Sigmoid colon (tissue), 7 donors: ENCODE measurements around the gene LAS1L. TPM values are rescaled to one million over a fixed set of nuclear protein-coding genes. Genes with fewer than 3 reads are reported as not detected.

Experiments
- DNase-seq: peaks from one replicate; pipeline ENCODE4 v3.0.0-alpha.2; 2019
- H3K27ac ChIP-seq, 4 donors: fragments of 200-600 bp; sonication (generic); one replicate each; pipeline ENCODE4 v1.5.1; 2016 to 2019; ENCODE audit warnings: mild to moderate bottlenecking in 1 of 4
- H3K27me3 ChIP-seq, 3 donors: fragments of 200-600 bp; sonication (generic); one replicate each; pipeline ENCODE4 v1.5.1; 2019; ENCODE audit warnings: mild to moderate bottlenecking in 1 of 3
- H3K36me3 ChIP-seq, 4 donors: fragments of 200-600 bp; sonication (generic); one replicate each; pipeline ENCODE4 v1.5.1; 2016 to 2019
- H3K4me1 ChIP-seq, 4 donors: fragments of 200-600 bp; sonication (generic); one replicate each; pipeline ENCODE4 v1.5.1; 2017 to 2019
- H3K4me3 ChIP-seq, 4 donors: fragments of 200-600 bp; sonication (generic); one replicate each; pipeline ENCODE4 v1.5.1; 2017 to 2019; ENCODE audit warnings: mild to moderate bottlenecking in 2 of 4, moderate library complexity in 1 of 4
- H3K9me3 ChIP-seq, 4 donors: fragments of 200-600 bp in 3 of 4; sonication (generic) in 3 of 4; one replicate each; pipeline versions ENCODE4 v1.5.1 to v1.6.1; 2013 to 2019
- EP300 ChIP-seq, 4 donors: sonication (generic); formaldehyde crosslinking; IDR thresholded peaks; one replicate each; pipeline ENCODE4 v1.6.1; 2017; ENCODE audit warnings: antibody characterized with exemption in 4 of 4
- POLR2A ChIP-seq, 2 donors: fragments of 450-650 bp; IDR thresholded peaks; one replicate each; pipeline ENCODE4 v1.6.1; 2016; ENCODE audit warnings: antibody characterized with exemption in 2 of 2, mild to moderate bottlenecking in 2 of 2, moderate library complexity in 2 of 2
- POLR2AphosphoS5 ChIP-seq, 4 donors: sonication (generic); formaldehyde crosslinking; IDR thresholded peaks; one replicate each; pipeline ENCODE4 v1.6.1; 2017; ENCODE audit warnings: antibody characterized with exemption in 4 of 4
- WGBS, 2 donors: extraction: QIAGEN DNeasy Blood & Tissue Kit; methylation state at CpG; one replicate each; pipeline ENCODE4 v1.1.7; 2013; 5-methylcytosine and 5-hydroxymethylcytosine counted together
- intact Hi-C: fragments of 100-400 bp; cut with DNase I; formaldehyde crosslinking; loops from one replicate; pipeline ENCODE4 v1.15.1; 2023
- polyA plus RNA-seq, 3 donors: library from polyadenylated mRNA; stranded (reverse); fragments of 200-250 nt; gene quantifications; one replicate each; pipeline ENCODE4 v1.2.3, GENCODE V29; 2013
- total RNA-seq, 4 donors: library from RNA; depleted of rRNA; stranded (reverse); fragments of >200 nt; gene quantifications; one replicate each; pipeline ENCODE4 v1.1.0, GENCODE V29; 2016
- TF ChIP-seq, protein P1 (sequence below), 4 experiments: fragments of 450-650 bp in 3 of 4; fragments of 200-600 bp in 1 of 4; IDR thresholded peaks; one replicate each; pipeline ENCODE4 v1.5.1; 2016 to 2019; ENCODE audit warnings: antibody characterized with exemption in 4 of 4, mild to moderate bottlenecking in 3 of 4, moderate library complexity in 2 of 4
- donor health status: healthy with polysubstance abuse.
- donor health status: Bipolar disorder and iron deficiency.
- donor health status: healthy.

The LAS1L gene
- total and polyA plus RNA-seq, 7 donors = 7.6 to 23.9 (median 21.2) TPM

DNA sequence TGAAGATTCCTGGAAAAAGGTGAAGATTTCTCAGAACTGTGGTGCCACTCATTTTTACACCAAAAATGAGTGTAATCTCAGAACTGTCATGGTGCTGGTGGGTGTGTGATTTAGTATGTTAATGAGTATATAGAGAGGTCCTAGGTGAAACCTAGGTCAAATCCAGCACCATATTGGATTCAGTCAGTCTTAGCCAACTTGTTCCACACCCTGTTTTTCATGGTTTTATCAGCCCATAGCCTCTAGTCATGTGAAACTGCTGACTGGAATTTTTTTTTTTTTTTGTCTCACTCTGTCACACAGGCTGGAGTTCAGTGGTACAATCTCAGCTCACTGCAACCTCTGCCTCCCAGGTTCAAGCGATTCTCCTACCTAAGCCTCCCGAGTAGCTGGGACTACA, 58.0 kb downstream of the LAS1L start:
- no peak for DNase-seq
- Histone ChIP-seq H3K9me3 (no peaks in the 10 kb centered on the region), H3K36me3 (no peaks in the 10 kb centered on the region), H3K27me3 (no peaks in the 10 kb centered on the region), H3K4me3 (no peak overlapping the region), H3K27ac (no peak overlapping the region), H3K4me1 (no peaks in the 10 kb centered on the region)
- WGBS, 2 donors = 90 to 96% methylated on average over 2 of the region's 2 CpGs
- no peak for TF ChIP-seq POLR2A (IDR thresholded peaks at IDR 0.05)
- TF ChIP-seq, protein P1, sequence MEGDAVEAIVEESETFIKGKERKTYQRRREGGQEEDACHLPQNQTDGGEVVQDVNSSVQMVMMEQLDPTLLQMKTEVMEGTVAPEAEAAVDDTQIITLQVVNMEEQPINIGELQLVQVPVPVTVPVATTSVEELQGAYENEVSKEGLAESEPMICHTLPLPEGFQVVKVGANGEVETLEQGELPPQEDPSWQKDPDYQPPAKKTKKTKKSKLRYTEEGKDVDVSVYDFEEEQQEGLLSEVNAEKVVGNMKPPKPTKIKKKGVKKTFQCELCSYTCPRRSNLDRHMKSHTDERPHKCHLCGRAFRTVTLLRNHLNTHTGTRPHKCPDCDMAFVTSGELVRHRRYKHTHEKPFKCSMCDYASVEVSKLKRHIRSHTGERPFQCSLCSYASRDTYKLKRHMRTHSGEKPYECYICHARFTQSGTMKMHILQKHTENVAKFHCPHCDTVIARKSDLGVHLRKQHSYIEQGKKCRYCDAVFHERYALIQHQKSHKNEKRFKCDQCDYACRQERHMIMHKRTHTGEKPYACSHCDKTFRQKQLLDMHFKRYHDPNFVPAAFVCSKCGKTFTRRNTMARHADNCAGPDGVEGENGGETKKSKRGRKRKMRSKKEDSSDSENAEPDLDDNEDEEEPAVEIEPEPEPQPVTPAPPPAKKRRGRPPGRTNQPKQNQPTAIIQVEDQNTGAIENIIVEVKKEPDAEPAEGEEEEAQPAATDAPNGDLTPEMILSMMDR (IDR thresholded peaks at IDR 0.05) = no peak
- TF ChIP-seq POLR2AphosphoS5 (IDR thresholded peaks at IDR 0.05) = no peak
- no peak for TF ChIP-seq EP300 (IDR thresholded peaks at IDR 0.05)
- intact Hi-C loops = no loop called here

DNA sequence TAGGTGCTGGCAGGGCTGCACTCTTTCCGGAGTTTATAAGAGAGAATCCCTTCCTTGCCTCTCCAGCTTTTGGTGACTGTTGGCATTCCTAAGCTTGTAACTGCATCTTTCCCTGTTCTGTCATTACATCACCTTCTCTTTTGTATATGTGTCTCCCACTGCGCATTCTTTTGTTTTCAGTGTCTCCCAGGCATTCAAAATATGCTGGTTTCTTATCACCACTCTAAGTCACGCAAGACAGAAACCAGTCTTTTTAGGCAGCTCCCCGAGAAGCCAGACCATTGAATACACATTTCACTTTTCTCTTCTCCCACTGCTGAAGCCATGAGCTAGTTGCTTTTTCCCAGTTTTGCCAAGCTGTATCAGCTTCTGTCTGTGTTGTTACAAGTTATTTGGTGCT, 71.0 kb downstream of the LAS1L start:
- TF ChIP-seq POLR2A (IDR thresholded peaks at IDR 0.05) = no peak
- no peak for TF ChIP-seq POLR2AphosphoS5 (IDR thresholded peaks at IDR 0.05)
- TF ChIP-seq, protein P1 (IDR thresholded peaks at IDR 0.05) = no peak
- intact Hi-C loops = no loop called here
- Histone ChIP-seq H3K4me3 (no peak overlapping the region), H3K27me3 (no peaks in the 10 kb centered on the region), H3K27ac (no peak overlapping the region), H3K4me1 (no peaks in the 10 kb centered on the region), H3K9me3 (no peaks in the 10 kb centered on the region), H3K36me3 (no peaks in the 10 kb centered on the region)
- no peak for DNase-seq
- WGBS, 2 donors = 34 to 50% methylated on average over 4 of the region's 4 CpGs

Other genes starting within 250 kb of the LAS1L start
- 100 to 1,000 TPM; 136 to 152 (median 144) TPM for gene MSN, start 132.9 kb upstream of the LAS1L start, total RNA-seq
- 100 to 1,000 TPM in 1 of 3 donors, 10 to 100 TPM in 2; 23.6 to 116 (median 36.0) TPM for gene MSN, start 132.9 kb upstream of the LAS1L start, polyA plus RNA-seq